Skeletal muscle tissue (tissue), 4 donors: ENCODE data around the gene SPAAR. TPM values are rescaled to one million over a fixed set of nuclear protein-coding genes. Genes with fewer than 3 reads are reported as not detected.
"Not testable (repeated sequence)": the region's sequence is repeated elsewhere in the genome, so short reads cannot be mapped to it uniquely, and the experiment has no call there.

Experiments
- H3K27ac ChIP-seq: one replicate; pipeline ENCODE4 v1.7.0; 2013; ENCODE audit warnings: mild to moderate bottlenecking, low read depth, low read length, inconsistent platforms
- H3K27me3 ChIP-seq, 3 donors: one replicate each; pipeline ENCODE4 v1.7.0; 2013; ENCODE audit warnings: low read length in 3 of 3; ENCODE audit not compliant: control insufficient read depth in 3 of 3, insufficient read depth in 3 of 3
- H3K36me3 ChIP-seq, 3 donors: one replicate each; pipeline ENCODE4 v1.7.0; 2013; ENCODE audit warnings: low read length in 3 of 3; ENCODE audit not compliant: control insufficient read depth in 3 of 3, insufficient read depth in 3 of 3
- H3K4me1 ChIP-seq, 3 donors: one replicate each; pipeline ENCODE4 v1.7.0; 2013; ENCODE audit warnings: low read length in 3 of 3, mild to moderate bottlenecking in 3 of 3; ENCODE audit not compliant: control insufficient read depth in 3 of 3, insufficient read depth in 3 of 3
- H3K4me3 ChIP-seq, 3 donors: one replicate each; pipeline ENCODE4 v1.7.0; 2013; ENCODE audit warnings: low read length in 3 of 3
- H3K9ac ChIP-seq, 3 donors: one replicate each; pipeline ENCODE4 v1.7.0; 2013; ENCODE audit warnings: low read length in 3 of 3, mild to moderate bottlenecking in 3 of 3, moderate library complexity in 2 of 3, low read depth in 1 of 3
- H3K9me3 ChIP-seq, 3 donors: one replicate each; pipeline ENCODE4 v1.7.0; 2013; ENCODE audit warnings: low read length in 3 of 3; ENCODE audit not compliant: control insufficient read depth in 3 of 3
- total RNA-seq: library from RNA; depleted of rRNA; stranded (reverse); fragments of >200 nt; gene quantifications from one replicate; pipeline ENCODE4 v1.2.3, GENCODE V29; 2014
- donor health status: Osteomylitis.

SPAAR gene
- total RNA-seq, 1 donor from 2014 or later = 1.0 TPM

GRCh38 chr9:35932735-35933134 lies 23.4 kb downstream of the SPAAR start:
- Histone ChIP-seq H3K27ac (no peak overlapping the region), H3K27me3 (no peaks in the 10 kb centered on the region), H3K4me1 (peaks cover 0 to 6% (median 0%) of the 10 kb centered on the region in 3 donors), H3K4me3 (no peak overlapping the region), H3K9ac (no peak overlapping the region), H3K9me3 (no peaks in the 10 kb centered on the region), H3K36me3 (no peaks in the 10 kb centered on the region)

- Histone ChIP-seq H3K9ac (no peak overlapping the region), H3K9me3 (no peaks in the 10 kb centered on the region), H3K4me3 (no peak overlapping the region), H3K36me3 (no peaks in the 10 kb centered on the region), H3K4me1 (peaks cover 0 to 6% (median 0%) of the 10 kb centered on the region in 3 donors), H3K27me3 (no peaks in the 10 kb centered on the region), H3K27ac (no peak overlapping the region)
Measured at GRCh38 chr9:35933550-35934067, 24.3 kb downstream of the SPAAR start.

GRCh38 chr9:35934069-35934468 lies 24.8 kb downstream of the SPAAR start:
- not testable (repeated sequence) for H3K27ac ChIP-seq, H3K4me1 ChIP-seq, H3K4me3 ChIP-seq, H3K27me3 ChIP-seq, H3K9me3 ChIP-seq, H3K9ac ChIP-seq, H3K36me3 ChIP-seq

GRCh38 chr9:35935261-35935660 lies 26.0 kb downstream of the SPAAR start:
- H3K36me3 ChIP-seq = no peaks in the 10 kb centered on the region
- H3K9ac ChIP-seq = no peak overlapping the region
- no peak overlapping the region for H3K4me3 ChIP-seq
- no peak overlapping the region for H3K27ac ChIP-seq
- H3K4me1 ChIP-seq = no peaks in the 10 kb centered on the region
- H3K27me3 ChIP-seq = no peaks in the 10 kb centered on the region
- no peaks in the 10 kb centered on the region for H3K9me3 ChIP-seq

DNA sequence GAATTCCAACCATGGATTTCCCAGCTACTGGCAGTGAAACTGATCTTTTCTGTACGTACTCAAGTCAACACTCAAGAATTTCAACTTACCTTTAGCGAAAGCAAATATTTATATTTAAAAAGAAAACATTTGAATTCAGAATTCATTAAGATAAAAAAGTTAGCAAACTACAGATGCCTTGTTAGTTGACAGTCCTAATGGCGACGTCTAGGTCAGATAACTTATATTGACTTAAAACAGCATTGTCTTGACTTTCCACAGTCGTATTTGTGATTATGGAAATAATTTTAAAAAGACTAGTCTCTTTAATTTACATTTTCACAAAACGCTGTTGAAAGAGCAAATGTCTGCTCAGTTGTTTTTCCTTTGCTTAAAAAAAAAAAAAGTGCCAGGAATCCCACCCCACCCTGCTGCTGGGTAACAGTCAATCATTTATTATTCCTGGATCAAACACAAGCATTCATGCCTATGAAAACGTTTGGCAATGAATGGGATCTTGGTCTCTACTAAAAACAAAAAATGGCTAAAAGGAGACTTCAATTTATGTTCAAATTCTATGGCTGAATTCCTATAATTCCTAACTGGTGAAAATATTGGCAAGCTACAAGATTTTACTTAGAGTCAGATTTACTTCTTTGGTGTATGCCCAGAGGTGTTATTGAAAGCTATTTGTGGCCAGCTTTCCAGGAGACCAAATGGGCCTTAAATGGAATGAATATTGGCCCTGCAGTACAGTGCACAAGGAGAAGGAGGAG lies 26.6 kb downstream of the SPAAR start:
- H3K4me3 ChIP-seq = no peak overlapping the region
- H3K9me3 ChIP-seq = no peaks in the 10 kb centered on the region

DNA sequence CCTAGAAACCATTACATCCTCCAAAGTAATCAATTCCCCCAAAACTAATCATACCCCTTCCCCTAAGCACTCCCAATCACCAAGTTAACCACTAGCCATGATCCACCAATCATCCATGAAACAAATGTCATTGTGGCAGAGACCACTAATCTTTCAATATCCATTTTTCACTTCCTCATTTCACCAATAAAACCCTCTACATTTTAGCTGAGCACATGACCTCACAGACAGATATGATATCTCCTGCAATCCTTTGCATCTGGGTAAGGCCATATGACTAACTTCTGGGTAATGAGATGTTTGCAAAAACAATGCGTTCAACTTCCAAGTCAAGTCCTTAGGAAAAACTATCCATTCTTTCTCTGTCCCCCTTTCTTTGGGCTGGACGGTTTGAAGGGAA lies 27.9 kb downstream of the SPAAR start:
- no peaks in the 10 kb centered on the region for H3K36me3 ChIP-seq
- no peaks in the 10 kb centered on the region for H3K9me3 ChIP-seq
- H3K27me3 ChIP-seq = no peaks in the 10 kb centered on the region
- no peaks in the 10 kb centered on the region for H3K4me1 ChIP-seq
- H3K9ac ChIP-seq = no peak overlapping the region
- no peak overlapping the region for H3K4me3 ChIP-seq
- no peak overlapping the region for H3K27ac ChIP-seq

More for the DNA sequence above, 26.6 kb downstream of the SPAAR start:
- Histone ChIP-seq H3K9ac (no peak overlapping the region), H3K36me3 (no peaks in the 10 kb centered on the region), H3K27me3 (no peaks in the 10 kb centered on the region), H3K4me1 (no peaks in the 10 kb centered on the region), H3K27ac (no peak overlapping the region)

GRCh38 chr9:35938474-35939356 lies 29.4 kb downstream of the SPAAR start:
- Histone ChIP-seq H3K9ac (no peak overlapping the region), H3K4me3 (no peak overlapping the region), H3K27me3 (no peaks in the 10 kb centered on the region), H3K9me3 (no peaks in the 10 kb centered on the region), H3K36me3 (no peaks in the 10 kb centered on the region), H3K27ac (no peak overlapping the region), H3K4me1 (no peaks in the 10 kb centered on the region)

- H3K27me3 ChIP-seq = no peaks in the 10 kb centered on the region
- no peaks in the 10 kb centered on the region for H3K4me1 ChIP-seq
- no peaks in the 10 kb centered on the region for H3K9me3 ChIP-seq
- no peak overlapping the region for H3K4me3 ChIP-seq
- no peak overlapping the region for H3K27ac ChIP-seq
- H3K9ac ChIP-seq = no peak overlapping the region
- no peaks in the 10 kb centered on the region for H3K36me3 ChIP-seq
Measured at GRCh38 chr9:35939679-35940250, 30.5 kb downstream of the SPAAR start.

DNA sequence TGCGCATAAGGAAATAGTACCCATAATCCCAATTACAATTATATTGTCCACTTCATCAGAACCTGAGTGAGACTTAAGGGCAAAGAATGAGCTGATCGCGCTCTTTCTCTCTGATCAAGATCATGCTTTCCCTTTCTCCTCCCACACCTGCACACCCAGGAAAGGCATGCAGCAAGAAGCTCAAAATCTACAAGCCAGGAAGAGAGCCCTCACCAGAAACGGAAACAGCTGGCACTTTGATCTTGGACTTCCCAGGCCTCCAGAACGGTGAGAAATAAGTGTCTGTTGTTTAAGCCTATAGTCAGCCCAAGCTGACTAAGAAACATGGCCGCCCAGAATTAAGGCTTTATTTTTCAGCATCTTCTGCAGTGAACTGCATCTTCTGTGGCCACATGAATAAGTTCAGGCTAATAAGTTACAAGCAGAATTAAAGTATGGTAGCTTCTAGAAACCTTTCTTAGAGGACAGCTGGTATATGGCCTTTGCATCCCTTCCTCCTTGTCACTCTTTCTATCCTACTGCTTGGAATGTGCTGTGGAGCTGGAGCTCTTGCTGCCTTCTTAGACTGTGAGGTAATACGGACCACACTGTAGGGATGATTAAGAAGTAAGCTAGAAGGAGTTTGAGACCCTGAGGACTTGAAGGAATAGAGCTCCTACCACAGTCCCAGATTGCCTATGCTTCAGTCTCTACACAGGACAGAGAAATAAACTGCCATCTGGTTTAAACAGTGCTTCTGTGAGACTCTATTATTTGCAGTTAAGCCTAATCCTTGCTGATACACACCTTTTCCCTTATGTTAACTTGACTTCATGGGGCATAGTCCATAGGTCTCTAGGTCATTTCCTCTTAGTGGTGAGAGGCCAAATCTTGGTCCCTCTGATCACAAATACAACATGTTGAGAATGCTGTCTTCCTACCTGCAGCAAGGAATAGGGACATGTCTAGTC lies 31.4 kb downstream of the SPAAR start:
- H3K4me1 ChIP-seq = peaks cover 0 to 8% (median 2%) of the 10 kb centered on the region in 3 donors
- H3K9me3 ChIP-seq = no peaks in the 10 kb centered on the region
- H3K27ac ChIP-seq = no peak overlapping the region
- no peak overlapping the region for H3K9ac ChIP-seq
- no peak overlapping the region for H3K4me3 ChIP-seq
- no peaks in the 10 kb centered on the region for H3K27me3 ChIP-seq
- H3K36me3 ChIP-seq = no peaks in the 10 kb centered on the region
